HG03175 (cell line): ENCODE results near the gene LMLN.
A peak's percentile ranks its signal among the peaks of the same experiment; 100 is the strongest.
"Not testable (repeated sequence)": the region's sequence is repeated elsewhere in the genome, so short reads cannot be mapped to it uniquely, and the experiment has no call there.

Experiments
- ATAC-seq: cut with Tn5 transposase; IDR thresholded peaks from one replicate; pipeline ENCODE4 v1.9.1; 2021; ENCODE audit warnings: mild to moderate bottlenecking, moderate library complexity; ENCODE audit not compliant: unreplicated experiment

Gene LMLN

DNA sequence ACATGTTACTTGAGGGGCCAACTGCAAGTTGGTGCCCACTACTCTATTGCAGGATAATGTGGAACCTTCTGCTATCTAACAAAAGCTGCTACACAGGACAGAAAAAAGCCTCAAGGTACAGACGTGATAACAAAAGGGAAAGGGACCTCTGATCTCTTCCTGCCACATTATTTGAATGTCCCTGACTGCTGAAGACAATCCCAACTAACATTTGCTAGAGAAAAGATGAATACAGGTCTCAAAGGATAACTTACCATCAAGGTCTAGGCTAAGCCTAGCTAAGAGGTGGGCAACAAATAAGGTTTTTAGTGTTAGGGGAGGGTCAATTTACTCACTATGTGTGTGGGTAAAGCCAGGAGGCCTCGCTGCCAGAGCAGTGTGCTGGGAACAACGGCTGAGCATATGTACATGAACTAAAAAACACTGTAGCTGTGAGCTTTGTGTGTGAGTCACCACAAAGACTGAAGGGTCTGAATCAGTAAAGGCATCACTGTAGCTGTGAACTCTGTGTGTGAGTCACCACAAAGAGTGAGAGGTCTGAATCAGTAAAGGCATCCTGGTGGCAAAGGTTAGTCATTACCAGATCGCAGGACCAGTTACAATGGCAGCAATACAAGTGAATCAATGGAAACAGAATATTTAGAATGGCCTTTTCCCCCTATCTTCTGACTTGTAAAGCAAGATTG is 111.7 kb downstream of the LMLN start:
- ATAC-seq: peak; percentile 98

- ATAC-seq: no peak
These were observed 116.8 kb downstream of the LMLN start for GRCh38 chr3:198076722-198077308.

DNA sequence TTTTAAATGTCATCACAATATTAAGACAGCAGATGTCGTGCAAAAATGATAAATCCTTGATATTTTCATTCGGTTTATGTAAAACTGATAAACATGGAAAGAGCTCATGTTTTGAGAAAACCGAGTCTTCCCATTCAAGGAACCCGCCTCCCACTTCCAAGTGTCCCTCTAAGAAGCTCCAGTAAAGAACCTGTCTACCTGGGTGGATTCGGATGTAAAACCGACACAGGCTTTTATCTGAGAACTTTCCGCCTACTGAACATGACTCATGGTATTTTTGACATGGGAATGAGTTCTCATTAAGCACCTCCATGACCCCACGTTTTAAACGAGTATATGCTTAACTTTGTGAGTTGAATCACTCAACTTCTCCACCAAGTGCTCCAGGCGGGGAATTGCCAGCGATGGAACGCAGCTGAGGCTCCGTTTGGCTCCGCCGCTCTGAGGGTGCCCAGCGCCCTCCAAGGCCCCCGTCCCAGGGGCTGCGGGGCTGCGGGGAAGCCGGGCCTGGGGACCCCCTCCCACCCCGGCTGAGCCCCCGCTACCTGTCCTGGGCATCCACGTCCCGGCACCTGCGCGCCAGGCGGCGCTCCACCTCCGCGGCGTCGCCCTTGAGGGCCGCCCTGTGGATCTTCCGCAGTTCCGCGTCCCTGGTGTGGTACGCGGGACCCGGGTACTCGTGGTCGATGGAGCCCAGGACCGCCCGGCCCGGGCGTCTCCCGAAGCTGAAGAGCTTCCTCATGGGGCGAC is 119.9 kb downstream of the LMLN start:
- ATAC-seq: no peak

GRCh38 chr3:198080521-198081384 is 120.7 kb downstream of the LMLN start:
- ATAC-seq: peak; percentile 79

DNA sequence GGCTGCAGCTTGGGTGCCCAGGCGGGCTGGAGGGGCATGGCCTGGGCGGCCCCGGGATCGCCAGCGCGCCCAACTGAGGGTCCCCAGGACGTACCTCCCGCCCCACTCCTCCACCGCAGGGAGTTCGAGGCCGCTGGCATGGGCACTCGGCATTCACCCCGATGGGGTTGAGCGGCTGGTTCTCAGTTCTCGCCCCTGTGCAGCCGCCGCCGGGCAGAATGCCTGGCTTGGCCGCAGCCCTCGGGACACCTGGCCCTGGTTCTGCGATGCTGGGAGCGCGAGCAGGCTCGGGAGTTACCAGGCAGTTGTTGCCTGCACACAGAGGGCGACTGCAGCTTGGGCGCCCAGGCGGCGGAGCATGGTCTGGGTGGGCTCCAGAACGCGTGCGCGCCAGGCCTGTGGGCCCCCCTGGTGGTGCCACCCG is 121.4 kb downstream of the LMLN start:
- ATAC-seq: no peak

GRCh38 chr3:198082226-198082625 is 122.2 kb downstream of the LMLN start:
- not testable (repeated sequence) for ATAC-seq

- no peak for ATAC-seq
These were observed 128.5 kb downstream of the LMLN start for GRCh38 chr3:198088421-198088955.

GRCh38 chr3:198090795-198091332 is 130.8 kb downstream of the LMLN start:
- ATAC-seq: no peak

- ATAC-seq: no peak
These were observed 132.3 kb downstream of the LMLN start for GRCh38 chr3:198092276-198092675.

DNA sequence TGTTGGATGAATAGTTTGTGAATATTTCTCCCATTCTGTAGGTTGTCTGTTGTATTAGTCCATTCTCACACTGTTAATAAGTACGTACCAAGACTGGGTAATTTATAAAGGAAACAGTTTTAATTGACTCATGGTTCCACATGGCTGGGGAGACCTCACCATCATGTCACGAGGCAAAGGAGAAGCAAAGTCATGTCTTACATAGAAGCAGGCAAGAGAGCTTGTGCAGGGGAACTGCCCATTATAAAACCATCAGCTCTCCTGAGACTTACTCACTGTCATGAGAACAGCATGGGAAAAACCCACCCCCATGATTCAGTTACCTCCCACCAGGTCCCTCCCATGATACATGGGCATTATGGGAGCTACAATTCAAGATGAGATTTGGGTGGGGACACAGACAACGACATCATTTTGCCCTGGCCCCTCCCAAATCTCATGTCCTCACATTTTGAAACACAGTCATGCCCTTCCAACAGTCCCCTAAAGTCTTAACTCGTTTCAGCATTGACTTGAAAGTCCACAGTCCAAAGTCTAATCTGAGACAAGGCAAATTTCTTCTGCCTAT is 133.2 kb downstream of the LMLN start:
- no peak for ATAC-seq
